GM21447 (cell line): ENCODE data around the gene BRD3OS.

ENCODE experiments used
- ATAC-seq: cut with Tn5 transposase; IDR thresholded peaks from one replicate; pipeline ENCODE4 v1.9.1; 2021; ENCODE audit not compliant: unreplicated experiment

BRD3OS gene

GRCh38 chr9:134049772-134050588 lies 24.7 kb downstream of the BRD3OS start:
- no peak for ATAC-seq

GRCh38 chr9:134050726-134051125 lies 25.4 kb downstream of the BRD3OS start:
- ATAC-seq: no peak

- no peak for ATAC-seq
These were observed 26.0 kb downstream of the BRD3OS start for GRCh38 chr9:134051319-134051718.

GRCh38 chr9:134052491-134052890 lies 27.2 kb downstream of the BRD3OS start:
- no peak for ATAC-seq

DNA sequence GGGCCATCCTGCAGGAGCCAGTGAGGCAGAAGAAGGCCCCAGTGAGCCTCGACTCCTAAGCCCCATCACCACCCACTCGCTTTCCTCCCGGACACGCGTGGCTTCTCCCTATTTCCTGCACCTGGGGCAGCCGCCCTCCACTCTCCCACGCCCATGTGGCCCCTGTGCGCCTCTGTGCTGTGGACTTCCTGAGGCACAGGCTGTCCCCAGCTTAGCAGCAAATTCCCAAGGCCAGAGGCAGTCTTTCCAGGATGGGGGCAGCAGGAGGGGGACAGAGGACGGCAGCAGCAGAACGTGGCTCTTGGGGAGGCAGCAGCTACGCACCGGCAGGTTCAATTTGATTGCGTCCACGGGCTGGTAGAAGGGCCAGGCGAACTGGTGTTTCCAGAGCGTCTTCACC lies 27.7 kb downstream of the BRD3OS start:
- no peak for ATAC-seq

GRCh38 chr9:134053401-134053871 lies 28.2 kb downstream of the BRD3OS start:
- no peak for ATAC-seq

- ATAC-seq: no peak
These were observed 28.9 kb downstream of the BRD3OS start for GRCh38 chr9:134053941-134054761.

DNA sequence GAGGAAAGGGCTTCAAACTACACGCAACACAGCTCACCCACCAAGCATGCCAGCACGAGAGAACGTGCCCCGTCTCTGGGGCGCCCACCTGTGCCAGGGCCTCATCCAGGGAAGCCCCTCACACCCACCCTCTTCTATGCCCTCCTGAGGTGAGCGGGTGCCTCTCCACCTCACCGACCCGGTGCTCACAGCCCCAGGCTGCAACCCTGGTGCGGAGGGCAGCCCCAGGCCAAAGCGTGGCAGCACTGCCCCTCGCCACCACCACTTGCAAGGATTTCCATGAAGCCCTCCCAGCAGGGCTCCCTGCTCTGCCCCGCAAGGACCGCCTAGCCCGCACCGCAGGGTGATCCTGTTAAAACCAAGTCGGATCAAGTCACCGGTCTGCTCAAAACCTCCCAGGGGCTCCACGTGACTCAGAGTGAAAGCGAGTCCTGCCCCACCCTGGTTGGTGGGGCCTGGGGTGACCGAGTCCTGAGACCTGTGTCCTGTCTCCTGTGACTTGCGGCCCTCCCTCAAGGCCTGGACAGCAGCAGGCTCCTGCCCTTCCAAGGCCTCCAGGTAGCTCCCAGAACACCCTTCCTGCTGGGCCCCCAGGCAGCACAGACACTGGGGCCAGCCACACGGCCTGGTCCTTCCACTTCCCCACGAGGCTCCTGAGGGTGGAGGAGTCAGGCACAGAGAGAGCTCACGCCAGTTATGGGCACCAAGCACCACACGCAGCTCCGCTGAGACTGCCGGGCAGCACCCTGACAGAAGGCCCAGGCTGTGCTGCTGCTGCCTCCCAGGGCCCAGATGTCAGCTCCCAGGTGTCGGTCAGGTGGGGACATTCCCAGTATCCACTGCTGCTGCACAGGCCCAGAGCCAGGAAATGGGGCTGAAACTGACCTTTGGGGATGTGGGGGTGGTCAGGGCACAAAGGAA lies 29.9 kb downstream of the BRD3OS start:
- no peak for ATAC-seq

DNA sequence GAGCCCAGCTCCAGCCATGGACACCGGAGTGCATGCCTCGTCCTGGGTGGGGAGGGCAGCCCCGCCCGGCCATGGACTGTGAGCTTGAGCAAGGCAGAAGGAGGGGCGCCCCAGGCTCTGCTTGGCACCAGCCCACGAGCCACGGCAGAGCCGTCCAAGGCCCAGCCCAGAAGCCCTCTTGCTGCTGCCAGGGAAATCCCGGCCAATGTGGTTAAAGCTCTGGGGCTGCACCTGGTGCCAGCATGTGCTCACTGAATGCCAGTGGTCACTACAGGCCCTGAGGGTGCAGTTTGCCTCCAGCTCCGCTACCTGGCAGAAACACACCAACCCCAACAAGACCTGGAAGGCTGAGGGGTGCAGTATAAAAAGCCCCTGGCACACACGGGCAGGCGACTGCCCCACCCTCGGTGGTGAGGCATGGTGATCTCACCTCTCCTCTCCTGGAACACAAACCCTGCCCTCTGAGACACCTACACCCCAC lies 30.7 kb downstream of the BRD3OS start:
- ATAC-seq: no peak

- no peak for ATAC-seq
These were observed 31.4 kb downstream of the BRD3OS start for GRCh38 chr9:134056483-134057306.

DNA sequence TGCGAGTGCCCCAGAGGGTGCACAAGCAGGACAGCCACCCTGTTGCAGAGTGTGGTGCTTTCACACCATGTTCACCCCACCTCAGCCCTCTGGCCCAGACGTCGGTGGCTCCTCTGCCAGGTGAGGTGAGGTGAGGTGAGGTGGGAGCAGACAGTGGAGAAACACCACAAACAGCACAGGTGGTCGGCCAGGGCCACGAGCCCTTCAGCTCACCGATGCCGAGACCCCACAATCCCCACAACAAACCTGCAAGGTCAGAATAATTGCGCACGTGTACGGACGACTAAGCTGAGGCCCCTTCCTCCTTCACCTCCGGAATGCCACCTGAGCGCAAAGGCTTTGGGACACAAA lies 32.0 kb downstream of the BRD3OS start:
- ATAC-seq: no peak

- ATAC-seq: no peak
These were observed 32.7 kb downstream of the BRD3OS start for GRCh38 chr9:134057751-134058701.

DNA sequence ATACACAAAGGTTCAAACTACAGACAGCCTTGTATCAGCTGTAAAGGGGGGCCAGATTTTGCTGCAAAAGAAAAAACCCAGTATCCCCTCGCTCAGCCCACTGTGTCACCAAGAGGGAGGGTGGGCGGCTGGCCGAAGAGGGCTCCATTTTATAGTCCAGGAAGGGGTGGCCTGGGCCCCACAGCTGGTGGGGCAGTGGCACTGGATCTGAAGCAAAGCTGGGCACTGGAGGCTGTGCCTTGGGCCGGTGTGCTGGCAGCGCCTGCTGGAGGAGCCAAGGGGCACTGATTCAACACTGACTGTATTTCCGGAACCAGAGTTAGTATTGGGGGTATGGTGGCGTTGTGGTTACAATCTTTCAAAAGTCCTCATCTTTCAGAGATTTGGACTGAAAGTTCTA lies 33.4 kb downstream of the BRD3OS start:
- ATAC-seq: no peak

GRCh38 chr9:134059188-134059641 lies 33.9 kb downstream of the BRD3OS start:
- no peak for ATAC-seq

GRCh38 chr9:134059661-134060395 lies 34.5 kb downstream of the BRD3OS start:
- ATAC-seq: peak; percentile 79

DNA sequence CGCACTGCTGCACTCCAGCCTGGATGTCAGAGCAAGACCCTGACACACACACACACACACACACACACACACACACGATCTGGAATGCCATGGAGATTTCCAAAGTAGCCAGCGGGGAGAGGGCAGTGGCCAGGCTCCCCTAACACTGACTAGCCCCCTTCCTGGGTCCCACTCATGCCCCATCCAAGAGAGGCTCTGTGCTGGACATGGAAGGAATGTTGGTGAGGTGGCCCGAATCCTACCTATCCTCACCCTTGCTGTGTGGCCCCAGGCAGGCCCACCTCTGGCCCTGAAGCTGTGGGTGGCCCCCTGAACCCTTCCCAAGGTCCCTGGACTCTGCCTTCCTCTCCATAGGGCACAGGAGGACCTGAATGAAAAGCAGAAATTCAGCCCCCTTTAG lies 35.3 kb downstream of the BRD3OS start:
- ATAC-seq: no peak

GRCh38 chr9:134061019-134061687 lies 35.9 kb downstream of the BRD3OS start:
- no peak for ATAC-seq
